SK-N-SH treated with all-trans-retinoic acid at 6 μM for 48 hours (cell line): ENCODE measurements around the gene TAF7L.

Source experiments
- ATAC-seq: fragments of 200-7000 bp; cut with Tn5 transposase; 3 replicates; pipeline ENCODE4 v1.9.1; 2020; ENCODE audit warnings: mild to moderate bottlenecking, moderate library complexity
- ARNTL ChIP-seq: fragments of 450-650 bp; formaldehyde crosslinking; IDR thresholded peaks from 2 replicates; pipeline ENCODE4 v1.5.0; 2020; ENCODE audit warnings: low read depth, mild to moderate bottlenecking, moderate library complexity, borderline replicate concordance
- BACH2 ChIP-seq: fragments of 250-450 bp; sonication (Bioruptor Pico); IDR thresholded peaks from 2 replicates; pipeline ENCODE4 v1.9.0; 2021; ENCODE audit warnings: mild to moderate bottlenecking, borderline replicate concordance
- CSDC2 ChIP-seq: fragments of 250-450 bp; sonication (Bioruptor Pico); IDR thresholded peaks from 2 replicates; pipeline ENCODE4 v1.5.0; 2020; ENCODE audit warnings: mild to moderate bottlenecking, moderate library complexity
- ESRRG ChIP-seq: fragments of 250-450 bp; sonication (Bioruptor Pico); IDR thresholded peaks from 2 replicates; pipeline ENCODE4 v1.6.1; 2021; ENCODE audit warnings: mild to moderate bottlenecking
- GLIS3 ChIP-seq: fragments of 250-450 bp; sonication (Bioruptor Pico); IDR thresholded peaks from 2 replicates; pipeline ENCODE4 v1.5.0; 2020; ENCODE audit warnings: mild to moderate bottlenecking, moderate library complexity
- ISL1 ChIP-seq: fragments of 250-450 bp; sonication (Bioruptor Pico); IDR thresholded peaks from 2 replicates; pipeline ENCODE4 v2.1.2; 2022; ENCODE audit warnings: mild to moderate bottlenecking, moderate library complexity
- PPARA ChIP-seq: fragments of 250-450 bp; sonication (Bioruptor Pico); IDR thresholded peaks from 2 replicates; pipeline ENCODE4 v1.5.0; 2020; ENCODE audit warnings: mild to moderate bottlenecking, borderline replicate concordance
- SNAI2 ChIP-seq: fragments of 250-450 bp; sonication (Bioruptor Pico); IDR thresholded peaks from 2 replicates; pipeline ENCODE4 v1.5.0; 2020; ENCODE audit warnings: mild to moderate bottlenecking, moderate library complexity
- TCF4 ChIP-seq: fragments of 250-450 bp; sonication (Bioruptor Pico); IDR thresholded peaks from 2 replicates; pipeline ENCODE4 v1.8.0; 2021; ENCODE audit warnings: mild to moderate bottlenecking, moderate library complexity, borderline replicate concordance
- TOX ChIP-seq: fragments of 250-450 bp; sonication (Bioruptor Pico); IDR thresholded peaks from 2 replicates; pipeline ENCODE4 v1.8.0; 2021; ENCODE audit warnings: mild to moderate bottlenecking, moderate library complexity, borderline replicate concordance
- ZC3H10 ChIP-seq: fragments of 250-450 bp; sonication (Bioruptor Pico); IDR thresholded peaks from 2 replicates; pipeline ENCODE4 v1.5.1; 2021; ENCODE audit warnings: mild to moderate bottlenecking, moderate library complexity
- ZFP3 ChIP-seq: fragments of 250-450 bp; sonication (Bioruptor Pico); IDR thresholded peaks from 2 replicates; pipeline ENCODE4 v1.5.0; 2020; ENCODE audit warnings: mild to moderate bottlenecking, moderate library complexity
- ZFP30 ChIP-seq: fragments of 450-650 bp; formaldehyde crosslinking; IDR thresholded peaks from 2 replicates; pipeline ENCODE4 v1.5.0; 2022; ENCODE audit warnings: mild to moderate bottlenecking, moderate library complexity
- ZNF565 ChIP-seq: fragments of 450-650 bp; formaldehyde crosslinking; conservative IDR thresholded peaks from 2 replicates; pipeline ENCODE4 v1.5.0; 2020; ENCODE audit warnings: low read depth, mild to moderate bottlenecking, moderate library complexity
- ZNF70 ChIP-seq: fragments of 450-650 bp; formaldehyde crosslinking; IDR thresholded peaks from 2 replicates; pipeline ENCODE4 v1.5.0; 2020; ENCODE audit warnings: mild to moderate bottlenecking, moderate library complexity
- ZNF8 ChIP-seq: fragments of 450-650 bp; formaldehyde crosslinking; IDR thresholded peaks from 2 replicates; pipeline ENCODE4 v1.5.0; 2020; ENCODE audit warnings: mild to moderate bottlenecking, moderate library complexity
- TF ChIP-seq, protein P1 (sequence below): fragments of 250-450 bp; sonication (Bioruptor Pico); IDR thresholded peaks from 2 replicates; pipeline ENCODE4 v1.8.0; 2020; ENCODE audit warnings: mild to moderate bottlenecking, moderate library complexity, borderline replicate concordance
- TF ChIP-seq, protein P2 (sequence below): fragments of 250-450 bp; sonication (Bioruptor Pico); IDR thresholded peaks from 2 replicates; pipeline ENCODE4 v1.5.1; 2020; ENCODE audit warnings: low read depth, mild to moderate bottlenecking, moderate library complexity
- TF ChIP-seq, protein P3 (sequence below): fragments of 250-450 bp; sonication (Bioruptor Pico); IDR thresholded peaks from 2 replicates; pipeline ENCODE4 v1.5.1; 2021; ENCODE audit warnings: mild to moderate bottlenecking, moderate library complexity
- TF ChIP-seq, protein P4 (sequence below): fragments of 250-450 bp; sonication (Bioruptor Pico); IDR thresholded peaks from 2 replicates; pipeline ENCODE4 v1.8.0; 2021; ENCODE audit warnings: low read depth, mild to moderate bottlenecking, moderate library complexity, borderline replicate concordance

The TAF7L gene

DNA sequence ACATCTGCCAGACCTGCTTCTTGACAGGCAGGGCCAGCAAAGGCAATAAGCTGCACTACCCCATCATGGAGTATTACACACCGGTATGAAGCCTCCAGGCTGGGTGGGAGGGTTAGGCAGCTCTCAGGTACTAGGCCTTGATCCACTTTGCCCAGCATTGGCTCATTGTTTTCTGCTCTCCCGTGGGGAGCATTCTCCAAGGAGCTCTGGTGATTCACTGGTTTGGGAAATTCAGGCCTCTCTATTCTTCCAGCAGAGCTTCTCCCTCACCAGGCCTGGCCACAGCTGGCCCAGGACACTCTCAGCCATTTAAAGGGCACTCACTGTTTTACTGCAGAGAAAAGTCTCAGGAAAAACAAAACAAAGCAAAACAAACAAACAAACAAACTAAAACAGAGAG, 38.5 kb downstream of the TAF7L start (continued):
- TF ChIP-seq, protein P1, sequence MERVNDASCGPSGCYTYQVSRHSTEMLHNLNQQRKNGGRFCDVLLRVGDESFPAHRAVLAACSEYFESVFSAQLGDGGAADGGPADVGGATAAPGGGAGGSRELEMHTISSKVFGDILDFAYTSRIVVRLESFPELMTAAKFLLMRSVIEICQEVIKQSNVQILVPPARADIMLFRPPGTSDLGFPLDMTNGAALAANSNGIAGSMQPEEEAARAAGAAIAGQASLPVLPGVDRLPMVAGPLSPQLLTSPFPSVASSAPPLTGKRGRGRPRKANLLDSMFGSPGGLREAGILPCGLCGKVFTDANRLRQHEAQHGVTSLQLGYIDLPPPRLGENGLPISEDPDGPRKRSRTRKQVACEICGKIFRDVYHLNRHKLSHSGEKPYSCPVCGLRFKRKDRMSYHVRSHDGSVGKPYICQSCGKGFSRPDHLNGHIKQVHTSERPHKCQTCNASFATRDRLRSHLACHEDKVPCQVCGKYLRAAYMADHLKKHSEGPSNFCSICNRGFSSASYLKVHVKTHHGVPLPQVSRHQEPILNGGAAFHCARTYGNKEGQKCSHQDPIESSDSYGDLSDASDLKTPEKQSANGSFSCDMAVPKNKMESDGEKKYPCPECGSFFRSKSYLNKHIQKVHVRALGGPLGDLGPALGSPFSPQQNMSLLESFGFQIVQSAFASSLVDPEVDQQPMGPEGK = no peak
- TF ChIP-seq ZNF8 (CRISPR knock-in tag) (no peak), ZNF565 (no peak), BACH2 (CRISPR knock-in tag) (no peak), ARNTL (CRISPR knock-in tag) (no peak), ZFP3 (no peak)
- TF ChIP-seq, all 23 proteins: peak for 0

DNA sequence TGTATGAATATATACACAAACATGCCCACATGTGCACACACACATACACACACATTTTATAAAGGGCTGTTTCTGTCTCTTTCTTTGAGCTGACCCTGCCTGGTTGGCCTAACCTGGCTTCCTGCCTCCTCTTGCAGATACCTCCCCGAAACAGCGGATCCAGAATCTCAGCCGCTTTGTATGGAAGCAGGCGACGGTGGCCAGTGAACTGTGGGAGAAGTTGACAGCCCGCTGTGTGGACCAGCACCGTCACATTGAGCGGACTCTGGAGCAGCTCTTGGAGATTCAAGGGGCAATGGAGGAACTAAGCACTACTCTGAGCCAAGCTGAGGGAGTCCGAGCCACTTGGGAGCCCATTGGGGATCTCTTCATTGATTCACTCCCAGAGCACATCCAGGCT, 49.6 kb downstream of the TAF7L start:
- TF ChIP-seq TCF4 (CRISPR knock-in tag) = no peak
- TF ChIP-seq TOX (CRISPR knock-in tag) = no peak
- no peak for ATAC-seq

DNA sequence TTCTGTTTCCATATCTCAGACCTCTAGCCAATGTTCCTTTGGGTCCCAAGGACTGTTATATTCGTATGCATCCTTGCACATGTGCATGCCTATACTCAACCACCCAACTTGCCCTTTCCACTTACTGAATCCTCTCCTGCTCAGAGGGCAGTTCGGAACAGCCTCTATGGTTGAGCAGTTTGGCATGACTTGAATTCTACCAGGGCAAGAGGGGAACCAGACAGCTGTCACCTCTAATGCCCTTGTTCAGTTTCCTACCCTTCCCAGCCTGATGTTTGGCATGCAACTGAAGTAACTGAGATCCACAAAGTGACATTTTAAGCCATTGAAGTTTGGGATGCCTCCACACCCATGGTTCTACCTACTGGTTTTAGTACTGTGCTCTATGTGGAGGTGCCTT, 54.1 kb downstream of the TAF7L start:
- TF ChIP-seq, protein P2, sequence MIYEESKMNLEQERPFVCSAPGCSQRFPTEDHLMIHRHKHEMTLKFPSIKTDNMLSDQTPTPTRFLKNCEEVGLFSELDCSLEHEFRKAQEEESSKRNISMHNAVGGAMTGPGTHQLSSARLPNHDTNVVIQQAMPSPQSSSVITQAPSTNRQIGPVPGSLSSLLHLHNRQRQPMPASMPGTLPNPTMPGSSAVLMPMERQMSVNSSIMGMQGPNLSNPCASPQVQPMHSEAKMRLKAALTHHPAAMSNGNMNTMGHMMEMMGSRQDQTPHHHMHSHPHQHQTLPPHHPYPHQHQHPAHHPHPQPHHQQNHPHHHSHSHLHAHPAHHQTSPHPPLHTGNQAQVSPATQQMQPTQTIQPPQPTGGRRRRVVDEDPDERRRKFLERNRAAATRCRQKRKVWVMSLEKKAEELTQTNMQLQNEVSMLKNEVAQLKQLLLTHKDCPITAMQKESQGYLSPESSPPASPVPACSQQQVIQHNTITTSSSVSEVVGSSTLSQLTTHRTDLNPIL (CRISPR knock-in tag) = no peak
- TF ChIP-seq PPARA (CRISPR knock-in tag) (no peak), TCF4 (CRISPR knock-in tag) (no peak), ARNTL (CRISPR knock-in tag) (no peak), SNAI2 (CRISPR knock-in tag) (no peak), ZC3H10 (no peak)
- TF ChIP-seq, protein P3, sequence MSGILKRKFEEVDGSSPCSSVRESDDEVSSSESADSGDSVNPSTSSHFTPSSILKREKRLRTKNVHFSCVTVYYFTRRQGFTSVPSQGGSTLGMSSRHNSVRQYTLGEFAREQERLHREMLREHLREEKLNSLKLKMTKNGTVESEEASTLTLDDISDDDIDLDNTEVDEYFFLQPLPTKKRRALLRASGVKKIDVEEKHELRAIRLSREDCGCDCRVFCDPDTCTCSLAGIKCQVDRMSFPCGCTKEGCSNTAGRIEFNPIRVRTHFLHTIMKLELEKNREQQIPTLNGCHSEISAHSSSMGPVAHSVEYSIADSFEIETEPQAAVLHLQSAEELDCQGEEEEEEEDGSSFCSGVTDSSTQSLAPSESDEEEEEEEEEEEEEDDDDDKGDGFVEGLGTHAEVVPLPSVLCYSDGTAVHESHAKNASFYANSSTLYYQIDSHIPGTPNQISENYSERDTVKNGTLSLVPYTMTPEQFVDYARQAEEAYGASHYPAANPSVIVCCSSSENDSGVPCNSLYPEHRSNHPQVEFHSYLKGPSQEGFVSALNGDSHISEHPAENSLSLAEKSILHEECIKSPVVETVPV (CRISPR knock-in tag) = no peak
- TF ChIP-seq, protein P4, sequence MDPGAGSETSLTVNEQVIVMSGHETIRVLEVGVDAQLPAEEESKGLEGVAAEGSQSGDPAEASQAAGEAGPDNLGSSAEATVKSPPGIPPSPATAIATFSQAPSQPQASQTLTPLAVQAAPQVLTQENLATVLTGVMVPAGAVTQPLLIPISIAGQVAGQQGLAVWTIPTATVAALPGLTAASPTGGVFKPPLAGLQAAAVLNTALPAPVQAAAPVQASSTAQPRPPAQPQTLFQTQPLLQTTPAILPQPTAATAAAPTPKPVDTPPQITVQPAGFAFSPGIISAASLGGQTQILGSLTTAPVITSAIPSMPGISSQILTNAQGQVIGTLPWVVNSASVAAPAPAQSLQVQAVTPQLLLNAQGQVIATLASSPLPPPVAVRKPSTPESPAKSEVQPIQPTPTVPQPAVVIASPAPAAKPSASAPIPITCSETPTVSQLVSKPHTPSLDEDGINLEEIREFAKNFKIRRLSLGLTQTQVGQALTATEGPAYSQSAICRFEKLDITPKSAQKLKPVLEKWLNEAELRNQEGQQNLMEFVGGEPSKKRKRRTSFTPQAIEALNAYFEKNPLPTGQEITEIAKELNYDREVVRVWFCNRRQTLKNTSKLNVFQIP (CRISPR knock-in tag) = no peak
- no peak for ATAC-seq

DNA sequence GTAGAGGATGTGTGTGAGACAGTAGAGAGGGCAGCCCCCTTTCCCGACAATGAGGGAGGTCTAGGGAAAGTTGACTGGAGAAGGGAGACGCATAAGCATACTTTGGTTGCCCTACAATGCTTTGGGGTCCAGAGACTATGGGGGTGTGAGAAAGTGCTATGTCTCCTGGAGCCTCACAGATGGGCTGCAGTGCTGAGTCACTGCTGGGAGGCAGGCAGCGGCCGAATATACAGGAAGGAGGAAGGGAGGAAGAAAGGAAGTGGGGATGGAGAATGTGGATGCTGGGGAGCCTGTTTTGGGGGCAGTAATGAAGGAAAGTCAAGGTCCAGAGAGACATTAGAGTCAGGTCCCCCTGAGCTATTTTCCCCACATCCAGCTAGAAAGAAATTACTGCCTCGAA, 58.8 kb downstream of the TAF7L start:
- TF ChIP-seq GLIS3 (CRISPR knock-in tag) = no peak
- TF ChIP-seq, protein P2 (CRISPR knock-in tag) = no peak
- TF ChIP-seq TOX (CRISPR knock-in tag) = no peak
- no peak for TF ChIP-seq ZFP30 (CRISPR knock-in tag)
- TF ChIP-seq ESRRG (CRISPR knock-in tag) = no peak
- TF ChIP-seq, protein P1 = no peak
- TF ChIP-seq ZFP3 = no peak
- TF ChIP-seq SNAI2 (CRISPR knock-in tag) = no peak
- TF ChIP-seq, all 23 proteins: peak for 0
- no peak for ATAC-seq

DNA sequence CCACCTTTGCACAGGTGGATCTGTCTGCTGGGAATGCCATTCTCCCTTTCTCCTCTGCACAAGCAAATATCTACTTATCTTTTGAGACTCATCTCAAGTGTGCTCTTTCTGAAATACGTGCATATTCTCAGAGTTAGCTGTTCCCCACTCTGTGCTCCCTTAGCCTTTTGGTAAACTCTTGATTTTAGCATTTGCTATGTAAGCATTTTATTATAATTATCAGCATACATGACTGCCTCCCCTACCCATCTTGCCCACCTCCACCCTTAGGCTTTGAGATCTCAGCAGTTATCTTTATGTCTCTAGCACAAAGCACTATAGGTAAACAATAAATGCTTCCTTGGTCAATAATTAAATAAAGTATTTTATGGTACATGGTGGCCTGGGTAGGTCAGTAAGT, 60.1 kb downstream of the TAF7L start:
- no peak for ATAC-seq
- TF ChIP-seq TOX (CRISPR knock-in tag) = no peak
- TF ChIP-seq ZNF70 (CRISPR knock-in tag) = no peak
- TF ChIP-seq CSDC2 (CRISPR knock-in tag) = no peak
- TF ChIP-seq ZNF8 (CRISPR knock-in tag) = no peak
- TF ChIP-seq, protein P4 (CRISPR knock-in tag) = no peak
- no peak for TF ChIP-seq ZC3H10
- no peak for TF ChIP-seq ISL1 (CRISPR knock-in tag)
- no peak for TF ChIP-seq BACH2 (CRISPR knock-in tag)
- TF ChIP-seq PPARA (CRISPR knock-in tag) = no peak
- TF ChIP-seq ZFP30 (CRISPR knock-in tag) = no peak
